ENCODE measurements around the gene GAS7.

Gene GAS7

GRCh38 chr17:10127819-10128425 is 70.5 kb downstream of the GAS7 start:
- no peak for DNase-seq

- no peak for DNase-seq
Measured at GRCh38 chr17:10126616-10127501, 71.5 kb downstream of the GAS7 start.

GRCh38 chr17:10126276-10126615 is 72.2 kb downstream of the GAS7 start:
- DNase-seq, result no peak

- no peak for DNase-seq
Measured at GRCh38 chr17:10125531-10126275, 72.7 kb downstream of the GAS7 start.

GRCh38 chr17:10123093-10123492 is 75.3 kb downstream of the GAS7 start:
- no peak for DNase-seq

GRCh38 chr17:10121971-10122707 is 76.3 kb downstream of the GAS7 start:
- peak; percentile 23 for DNase-seq

GRCh38 chr17:10120749-10121148 is 77.7 kb downstream of the GAS7 start:
- peak; percentile 39 for DNase-seq

GRCh38 chr17:10120109-10120485 is 78.3 kb downstream of the GAS7 start:
- DNase-seq, result peak; percentile 44

GRCh38 chr17:10119203-10120108 is 79.0 kb downstream of the GAS7 start:
- peak; percentile 73 for DNase-seq

GRCh38 chr17:10118788-10119130 is 79.6 kb downstream of the GAS7 start:
- no peak for DNase-seq

GRCh38 chr17:10117581-10118001 is 80.8 kb downstream of the GAS7 start:
- DNase-seq, result peak; percentile 77

- DNase-seq, result no peak
Measured at GRCh38 chr17:10116753-10117420, 81.5 kb downstream of the GAS7 start.

- no peak for DNase-seq
Measured at GRCh38 chr17:10116267-10116666, 82.1 kb downstream of the GAS7 start.

GRCh38 chr17:10115536-10115932 is 82.9 kb downstream of the GAS7 start:
- no peak for DNase-seq

- peak; percentile 92 for DNase-seq
Measured at GRCh38 chr17:10114931-10115535, 83.4 kb downstream of the GAS7 start.

GRCh38 chr17:10112962-10113361 is 85.4 kb downstream of the GAS7 start:
- no peak for DNase-seq

- DNase-seq, result no peak
Measured at GRCh38 chr17:10111907-10112452, 86.4 kb downstream of the GAS7 start.

GRCh38 chr17:10109146-10109545 is 89.3 kb downstream of the GAS7 start:
- no peak for DNase-seq

GRCh38 chr17:10107316-10108165 is 90.9 kb downstream of the GAS7 start:
- no peak for DNase-seq

GRCh38 chr17:10106067-10106466 is 92.3 kb downstream of the GAS7 start:
- no peak for DNase-seq

Measured in hematopoietic multipotent progenitor cell treated with erythropoietin and hydrocortisone succinate and interleukin-3 and kit ligand, for 4 days (in vitro differentiated cells).